Bronchial epithelial cell (primary cell): ENCODE data around the gene HDAC10. TPM values are rescaled to one million over a fixed set of nuclear protein-coding genes. Genes with fewer than 3 reads are reported as not detected.

Experiments
- DNase-seq: peaks from one replicate; pipeline ENCODE4 v3.0.0-alpha.2; 2010; ENCODE audit warnings: low read depth
- FAIRE-seq: peaks from 2 replicates; lab custom pipeline; 2011; peaks lifted over from hg19 to GRCh38; lab: Jason Lieb, UNC
- H3K27me3 ChIP-seq: 2 replicates; pipeline ENCODE4 v1.5.1; 2011; ENCODE audit warnings: low read length; ENCODE audit not compliant: control insufficient read depth, insufficient read depth
- H3K36me3 ChIP-seq: 2 replicates; pipeline ENCODE4 v1.5.1; 2011; ENCODE audit warnings: low read length; ENCODE audit not compliant: control insufficient read depth, insufficient read depth
- H3K4me3 ChIP-seq: 2 replicates; pipeline ENCODE4 v1.5.1; 2011; ENCODE audit warnings: mild to moderate bottlenecking, low read depth, low read length, control low read depth
- total RNA-seq: library from RNA; depleted of rRNA; stranded (reverse); fragments of >200 nt; gene quantifications from 2 replicates; pipeline ENCODE4 v1.2.1, GENCODE V29; 2014
- TF ChIP-seq, protein P1 (sequence below): IDR thresholded peaks from 2 replicates; pipeline ENCODE4 v1.5.1; 2011; ENCODE audit warnings: mild to moderate bottlenecking, moderate library complexity, low read length, control low read depth, inconsistent platforms; ENCODE audit not compliant: insufficient read depth, severe bottlenecking

HDAC10 gene
- total RNA-seq, 1 donor from 2014 or later: 9.7 TPM

DNA sequence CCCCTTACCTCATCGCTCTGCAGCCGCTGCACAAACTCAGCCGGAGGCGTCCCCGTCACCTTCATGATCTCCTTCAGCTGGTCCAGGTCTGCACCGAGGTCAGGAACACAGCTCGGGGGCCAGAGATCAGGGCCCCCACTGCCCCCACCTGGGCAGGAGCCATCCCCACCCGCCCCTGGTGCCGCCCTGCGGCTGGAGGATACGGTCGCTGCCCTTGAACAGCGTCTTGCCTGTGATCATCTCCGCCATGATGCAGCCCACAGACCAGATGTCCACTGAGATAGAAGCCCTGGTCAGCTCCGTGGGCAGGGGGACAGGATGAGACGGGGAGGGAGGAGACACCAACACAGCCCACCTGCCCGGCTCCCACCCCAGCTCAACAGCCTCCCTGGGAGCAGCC, 4.5 kb upstream of the HDAC10 start:
- H3K4me3 ChIP-seq: no peak overlapping the region
- TF ChIP-seq, protein P1, sequence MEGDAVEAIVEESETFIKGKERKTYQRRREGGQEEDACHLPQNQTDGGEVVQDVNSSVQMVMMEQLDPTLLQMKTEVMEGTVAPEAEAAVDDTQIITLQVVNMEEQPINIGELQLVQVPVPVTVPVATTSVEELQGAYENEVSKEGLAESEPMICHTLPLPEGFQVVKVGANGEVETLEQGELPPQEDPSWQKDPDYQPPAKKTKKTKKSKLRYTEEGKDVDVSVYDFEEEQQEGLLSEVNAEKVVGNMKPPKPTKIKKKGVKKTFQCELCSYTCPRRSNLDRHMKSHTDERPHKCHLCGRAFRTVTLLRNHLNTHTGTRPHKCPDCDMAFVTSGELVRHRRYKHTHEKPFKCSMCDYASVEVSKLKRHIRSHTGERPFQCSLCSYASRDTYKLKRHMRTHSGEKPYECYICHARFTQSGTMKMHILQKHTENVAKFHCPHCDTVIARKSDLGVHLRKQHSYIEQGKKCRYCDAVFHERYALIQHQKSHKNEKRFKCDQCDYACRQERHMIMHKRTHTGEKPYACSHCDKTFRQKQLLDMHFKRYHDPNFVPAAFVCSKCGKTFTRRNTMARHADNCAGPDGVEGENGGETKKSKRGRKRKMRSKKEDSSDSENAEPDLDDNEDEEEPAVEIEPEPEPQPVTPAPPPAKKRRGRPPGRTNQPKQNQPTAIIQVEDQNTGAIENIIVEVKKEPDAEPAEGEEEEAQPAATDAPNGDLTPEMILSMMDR: no peak
- FAIRE-seq (no peak), DNase-seq (no peak)
- no peaks in the 10 kb centered on the region for H3K27me3 ChIP-seq
- H3K36me3 ChIP-seq: peaks cover 5% of the 10 kb centered on the region

DNA sequence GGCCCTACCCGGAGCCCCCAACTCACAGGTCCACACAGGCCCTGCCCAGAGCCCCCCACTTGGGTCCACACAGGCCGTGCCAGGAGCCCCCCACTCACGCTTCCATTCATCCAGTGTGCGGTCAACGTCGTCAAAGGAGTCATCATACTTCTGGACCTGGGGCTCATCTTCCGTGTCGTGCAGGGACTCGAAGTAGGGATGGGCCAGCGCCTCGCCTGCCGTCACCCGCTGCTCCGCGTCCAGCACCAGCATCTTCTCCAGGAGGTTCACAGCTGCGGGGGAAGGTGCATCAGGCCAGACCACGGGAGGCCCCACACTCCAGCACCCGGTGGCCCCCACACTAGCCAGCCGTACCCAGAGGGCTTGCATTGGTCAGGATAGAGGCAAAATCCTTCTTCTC, 4.0 kb upstream of the HDAC10 start:
- DNase-seq: no peak
- TF ChIP-seq, protein P1: no peak
- FAIRE-seq: no peak

DNA sequence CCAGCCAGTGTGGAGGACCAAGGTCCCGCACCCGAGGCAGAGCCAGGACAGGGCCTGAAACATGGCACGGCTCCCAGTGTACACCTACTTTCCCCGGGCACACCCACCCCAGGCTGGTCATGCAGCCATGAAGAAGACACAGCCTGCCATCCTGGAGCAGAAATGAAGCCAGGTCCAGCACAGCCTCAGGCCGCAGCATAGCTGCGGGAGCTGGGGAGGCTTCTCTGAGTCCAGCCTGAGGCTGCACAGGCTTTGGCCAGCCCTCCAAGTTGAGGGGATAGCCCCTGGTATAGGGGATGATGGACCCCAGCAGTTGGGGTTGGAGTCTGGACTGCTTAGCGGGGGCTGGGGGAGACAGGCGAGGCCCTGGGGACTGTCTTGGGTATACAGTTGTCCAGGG, 2.9 kb upstream of the HDAC10 start:
- FAIRE-seq: no peak
- no peak overlapping the region for H3K4me3 ChIP-seq

More for the DNA sequence above, 4.0 kb upstream of the HDAC10 start:
- Histone ChIP-seq H3K27me3 (no peaks in the 10 kb centered on the region), H3K4me3 (no peak overlapping the region), H3K36me3 (peaks cover 6% of the 10 kb centered on the region)

DNA sequence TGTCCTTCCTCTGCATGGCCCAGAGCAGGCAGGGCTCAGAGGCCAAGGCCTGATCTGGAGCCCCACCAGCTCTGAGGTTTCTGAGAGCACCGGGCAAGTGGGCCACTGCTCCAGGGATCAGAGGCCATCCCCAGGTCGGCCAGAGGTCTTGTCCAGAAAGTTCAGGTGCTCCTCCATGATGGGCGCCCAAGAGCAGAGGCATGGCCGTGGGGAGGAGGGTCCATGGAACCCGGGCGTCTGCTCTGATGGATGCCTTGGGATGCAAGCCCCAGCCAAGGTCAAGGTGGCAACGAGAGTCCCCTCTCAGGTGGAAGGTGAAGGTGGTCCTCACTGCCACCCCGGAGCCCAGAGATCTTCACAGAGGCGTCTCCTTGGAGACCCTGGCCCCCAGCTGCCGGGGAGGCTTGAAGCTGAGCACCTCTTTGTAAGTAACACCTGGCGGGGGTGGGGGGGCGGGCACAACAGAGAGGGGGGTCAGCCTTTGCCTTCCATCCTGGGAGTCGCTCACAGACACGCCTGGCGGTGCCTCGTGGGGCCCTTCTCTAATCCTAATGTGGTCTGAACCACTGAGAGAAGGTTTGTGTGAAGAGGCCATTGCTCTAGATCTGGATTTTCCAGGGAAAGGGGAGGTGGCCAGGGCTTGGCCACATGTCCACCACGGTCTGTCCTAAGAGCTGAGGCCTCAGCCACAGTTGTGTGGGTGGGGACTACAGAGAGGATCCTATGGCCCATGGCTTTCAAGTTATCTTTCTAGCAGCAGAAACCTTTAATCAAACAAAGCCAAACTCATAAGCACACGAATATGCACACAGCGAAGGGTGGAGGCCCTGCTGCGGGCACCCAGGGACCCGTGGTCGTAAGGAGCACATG, 2.2 kb upstream of the HDAC10 start:
- DNase-seq (no peak), FAIRE-seq (peak; percentile 76)
- Histone ChIP-seq H3K4me3 (no peak overlapping the region), H3K36me3 (peaks cover 15% of the 10 kb centered on the region), H3K27me3 (no peaks in the 10 kb centered on the region)
- TF ChIP-seq, protein P1: no peak

More for the DNA sequence above, 2.9 kb upstream of the HDAC10 start:
- Histone ChIP-seq H3K36me3 (peaks cover 14% of the 10 kb centered on the region), H3K27me3 (no peaks in the 10 kb centered on the region)
- DNase-seq: no peak
- TF ChIP-seq, protein P1: no peak

DNA sequence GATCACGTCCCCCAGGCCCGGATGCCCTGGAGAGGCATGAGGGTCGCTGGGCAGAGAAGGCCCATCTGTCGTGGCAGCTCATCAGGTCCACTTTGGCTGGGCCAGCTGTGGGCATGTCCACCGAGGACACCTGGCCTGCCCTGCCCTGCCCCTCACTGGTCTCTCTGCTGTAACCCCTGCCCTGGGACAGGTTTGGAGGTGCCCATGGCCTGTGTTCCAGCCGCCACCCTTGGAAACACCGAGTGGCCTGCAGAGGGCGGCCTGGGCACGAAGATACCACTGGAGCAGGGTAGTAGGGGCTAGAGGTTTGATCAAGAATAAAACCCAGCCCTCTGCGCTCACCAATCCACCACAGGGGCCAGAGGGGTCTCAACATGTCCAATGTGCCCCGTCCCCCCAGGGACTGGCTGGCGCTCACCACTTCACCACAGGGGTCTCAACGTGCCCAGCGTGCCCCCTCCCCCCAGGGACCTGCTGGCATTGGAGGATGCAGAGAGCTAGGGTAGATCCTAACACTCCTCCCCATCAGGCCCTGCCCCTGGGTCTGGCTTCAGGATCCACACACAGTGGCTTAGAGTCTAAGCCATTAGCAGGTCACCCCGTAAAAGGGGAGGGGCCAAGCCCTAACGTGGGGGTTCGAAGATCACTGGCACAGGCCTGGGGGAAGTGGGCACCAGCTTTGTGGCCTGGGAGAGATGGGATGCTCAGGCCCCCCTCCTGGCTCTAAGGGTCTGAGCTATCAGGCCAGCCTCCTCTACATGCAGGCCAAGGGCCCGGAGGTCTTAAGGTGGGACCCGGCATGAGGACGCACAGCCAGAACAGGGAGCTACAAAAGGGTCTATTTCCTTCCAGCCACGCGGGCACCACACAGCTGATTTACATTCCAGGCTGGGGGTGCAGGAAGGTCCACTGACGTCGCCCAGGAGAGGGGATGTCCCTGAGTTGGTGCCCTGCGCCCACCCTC, 1.3 kb upstream of the HDAC10 start:
- no peaks in the 10 kb centered on the region for H3K27me3 ChIP-seq
- TF ChIP-seq, protein P1: peak; percentile 81
- FAIRE-seq (no peak), DNase-seq (peak; percentile 49)
- H3K4me3 ChIP-seq: no peak overlapping the region
- H3K36me3 ChIP-seq: peaks cover 19% of the 10 kb centered on the region
